ENCODE data around the gene MIB1.
A peak's percentile ranks its signal among the peaks of the same experiment; 100 is the strongest.

Gene MIB1

GRCh38 chr18:21889570-21889969, 149.0 kb downstream of the MIB1 start:
- Histone ChIP-seq H4K20me1 (ENCODE audit: insufficient read depth, low read length) (no peaks in the 10 kb centered on the region), H3K4me1 (ENCODE audit: low read length) (no peaks in the 10 kb centered on the region), H2AFZ (ENCODE audit: low read length) (no peak overlapping the region), H3K27me3 (replicated peaks; ENCODE audit: insufficient read depth, low read length) (no peaks in the 10 kb centered on the region), H3K4me3 (ENCODE audit: low read length) (no peak overlapping the region), H3K4me2 (ENCODE audit: low read depth, low read length) (no peak overlapping the region), H3K9me3 (replicated peaks; ENCODE audit: insufficient read depth, low read length) (no peaks in the 10 kb centered on the region), H3K27ac (ENCODE audit: low read length) (no peak overlapping the region), H3K9me2 (replicated peaks; ENCODE audit: insufficient read depth, low read length) (no peaks in the 10 kb centered on the region), H3K36me3 (replicated peaks; ENCODE audit: insufficient read depth, low read length) (no peaks in the 10 kb centered on the region), H3K79me2 (ENCODE audit: low read length) (no peaks in the 10 kb centered on the region), H3K9ac (ENCODE audit: low read length) (no peak overlapping the region), H3F3A (ENCODE audit: insufficient read depth, low read length) (no peaks in the 10 kb centered on the region)
- no peak for TF ChIP-seq EZH2phosphoT487 (IDR thresholded peaks at IDR 0.05; ENCODE audit: low read length)
- no peak for DNase-seq

- DNase-seq = no peak
- H2AFZ ChIP-seq (ENCODE audit: low read length) = no peak overlapping the region
- H3K4me1 ChIP-seq (ENCODE audit: low read length) = no peaks in the 10 kb centered on the region
- H3F3A ChIP-seq (ENCODE audit: insufficient read depth, low read length) = no peaks in the 10 kb centered on the region
- H3K27me3 ChIP-seq (replicated peaks; ENCODE audit: insufficient read depth, low read length) = no peaks in the 10 kb centered on the region
- no peak overlapping the region for H3K27ac ChIP-seq (ENCODE audit: low read length)
- H3K9me3 ChIP-seq (replicated peaks; ENCODE audit: insufficient read depth, low read length) = no peaks in the 10 kb centered on the region
- H4K20me1 ChIP-seq (ENCODE audit: insufficient read depth, low read length) = no peaks in the 10 kb centered on the region
- no peak overlapping the region for H3K4me2 ChIP-seq (ENCODE audit: low read depth, low read length)
- H3K79me2 ChIP-seq (ENCODE audit: low read length) = no peaks in the 10 kb centered on the region
- TF ChIP-seq EZH2phosphoT487 (IDR thresholded peaks at IDR 0.05; ENCODE audit: low read length) (no peak), CTCF (IDR thresholded peaks at IDR 0.05; ENCODE audit: low read length) (no peak), EZH2 (optimal IDR thresholded peaks at IDR 0.05; ENCODE audit: low read depth, low read length) (no peak)
- no peaks in the 10 kb centered on the region for H3K36me3 ChIP-seq (replicated peaks; ENCODE audit: insufficient read depth, low read length)
- no peaks in the 10 kb centered on the region for H3K9me2 ChIP-seq (replicated peaks; ENCODE audit: insufficient read depth, low read length)
- no peak overlapping the region for H3K9ac ChIP-seq (ENCODE audit: low read length)
- H3K4me3 ChIP-seq (ENCODE audit: low read length) = no peak overlapping the region
These were observed 154.2 kb downstream of the MIB1 start for GRCh38 chr18:21894619-21895367.

- H3K79me2 ChIP-seq (ENCODE audit: low read length) = no peaks in the 10 kb centered on the region
- H3F3A ChIP-seq (ENCODE audit: insufficient read depth, low read length) = no peaks in the 10 kb centered on the region
- H3K4me3 ChIP-seq (ENCODE audit: low read length) = no peak overlapping the region
- no peak for TF ChIP-seq CTCF (IDR thresholded peaks at IDR 0.05; ENCODE audit: low read length)
- no peak for TF ChIP-seq EZH2 (optimal IDR thresholded peaks at IDR 0.05; ENCODE audit: low read depth, low read length)
- TF ChIP-seq EZH2phosphoT487 (IDR thresholded peaks at IDR 0.05; ENCODE audit: low read length) = no peak
- no peaks in the 10 kb centered on the region for H3K9me2 ChIP-seq (replicated peaks; ENCODE audit: insufficient read depth, low read length)
- H4K20me1 ChIP-seq (ENCODE audit: insufficient read depth, low read length) = no peaks in the 10 kb centered on the region
- H3K27ac ChIP-seq (ENCODE audit: low read length) = no peak overlapping the region
- no peak overlapping the region for H2AFZ ChIP-seq (ENCODE audit: low read length)
- no peak overlapping the region for H3K9ac ChIP-seq (ENCODE audit: low read length)
- H3K27me3 ChIP-seq (replicated peaks; ENCODE audit: insufficient read depth, low read length) = no peaks in the 10 kb centered on the region
- H3K36me3 ChIP-seq (replicated peaks; ENCODE audit: insufficient read depth, low read length) = no peaks in the 10 kb centered on the region
- H3K4me1 ChIP-seq (ENCODE audit: low read length) = no peaks in the 10 kb centered on the region
- DNase-seq = no peak
- no peaks in the 10 kb centered on the region for H3K9me3 ChIP-seq (replicated peaks; ENCODE audit: insufficient read depth, low read length)
- H3K4me2 ChIP-seq (ENCODE audit: low read depth, low read length) = no peak overlapping the region
These were observed 156.2 kb downstream of the MIB1 start for GRCh38 chr18:21896732-21897336.

GRCh38 chr18:21897811-21898210, 157.2 kb downstream of the MIB1 start:
- H3K9ac ChIP-seq (ENCODE audit: low read length) = no peak overlapping the region
- no peaks in the 10 kb centered on the region for H3K36me3 ChIP-seq (replicated peaks; ENCODE audit: insufficient read depth, low read length)
- DNase-seq = peak; percentile 52
- peak overlapping the region; percentile 41; the same call in 1 of the 2 replicates for H2AFZ ChIP-seq (ENCODE audit: low read length)
- TF ChIP-seq EZH2 (optimal IDR thresholded peaks at IDR 0.05; ENCODE audit: low read depth, low read length) = no peak
- peak; percentile 80 for TF ChIP-seq CTCF (IDR thresholded peaks at IDR 0.05; ENCODE audit: low read length)
- H4K20me1 ChIP-seq (ENCODE audit: insufficient read depth, low read length) = no peaks in the 10 kb centered on the region
- no peak overlapping the region for H3K4me3 ChIP-seq (ENCODE audit: low read length)
- no peaks in the 10 kb centered on the region for H3K9me3 ChIP-seq (replicated peaks; ENCODE audit: insufficient read depth, low read length)
- no peaks in the 10 kb centered on the region for H3K79me2 ChIP-seq (ENCODE audit: low read length)
- no peaks in the 10 kb centered on the region for H3F3A ChIP-seq (ENCODE audit: insufficient read depth, low read length)
- H3K27ac ChIP-seq (ENCODE audit: low read length) = no peak overlapping the region
- H3K4me1 ChIP-seq (ENCODE audit: low read length) = no peaks in the 10 kb centered on the region
- H3K9me2 ChIP-seq (replicated peaks; ENCODE audit: insufficient read depth, low read length) = no peaks in the 10 kb centered on the region
- no peaks in the 10 kb centered on the region for H3K27me3 ChIP-seq (replicated peaks; ENCODE audit: insufficient read depth, low read length)
- H3K4me2 ChIP-seq (ENCODE audit: low read depth, low read length) = no peak overlapping the region

All from MM.1S (cell line).